Nephron progenitor cell (in vitro differentiated cells): ENCODE measurements around the gene LTN1.

Source experiments
- DNase-seq: peaks from one replicate; pipeline ENCODE4 v3.0.0; 2021
- H3K27ac Mint-ChIP-seq: 2 replicates; pipeline ENCODE4 v1.8.0; 2021; ENCODE audit warnings: mild to moderate bottlenecking, moderate library complexity, mixed read lengths
- H3K27me3 Mint-ChIP-seq: 2 replicates; pipeline ENCODE4 v1.8.0; 2021; ENCODE audit warnings: mild to moderate bottlenecking, low read depth, mixed read lengths; ENCODE audit not compliant: poor library complexity
- H3K36me3 Mint-ChIP-seq: 2 replicates; pipeline ENCODE4 v1.8.0; 2021; ENCODE audit warnings: low read depth, mixed read lengths
- H3K4me1 Mint-ChIP-seq: 2 replicates; pipeline ENCODE4 v1.8.0; 2021; ENCODE audit warnings: mixed read lengths
- H3K4me3 Mint-ChIP-seq: 2 replicates; pipeline ENCODE4 v1.8.0; 2021; ENCODE audit warnings: mild to moderate bottlenecking, moderate library complexity, mixed read lengths
- H3K9me3 Mint-ChIP-seq: 2 replicates; pipeline ENCODE4 v1.8.0; 2021; ENCODE audit warnings: mild to moderate bottlenecking, moderate library complexity, mixed read lengths
- CTCF ChIP-seq: fragments of 200-600 bp; sonication (generic); IDR thresholded peaks from 2 replicates; pipeline ENCODE4 v1.5.0; 2021; ENCODE audit warnings: antibody characterized with exemption

The LTN1 gene

GRCh38 chr21:28974531-28975227 lies 18.0 kb downstream of the LTN1 start:
- H3K27me3 Mint-ChIP-seq, result no peaks in the 10 kb centered on the region

GRCh38 chr21:28972398-28972797 lies 20.3 kb downstream of the LTN1 start:
- DNase-seq, result no peak
- H3K9me3 Mint-ChIP-seq, result peaks cover 8% of the 10 kb centered on the region
- TF ChIP-seq CTCF, result no peak
- H3K4me3 Mint-ChIP-seq, result no peak overlapping the region
- no peak overlapping the region for H3K27ac Mint-ChIP-seq
- H3K27me3 Mint-ChIP-seq, result no peaks in the 10 kb centered on the region
- no peaks in the 10 kb centered on the region for H3K4me1 Mint-ChIP-seq
- H3K36me3 Mint-ChIP-seq, result peaks cover 75% of the 10 kb centered on the region

More at GRCh38 chr21:28974531-28975227, 18.0 kb downstream of the LTN1 start:
- peak overlapping the region; percentile 71 for H3K27ac Mint-ChIP-seq
- no peak for DNase-seq
- H3K4me1 Mint-ChIP-seq, result no peaks in the 10 kb centered on the region
- no peak overlapping the region for H3K4me3 Mint-ChIP-seq
- peaks cover 8% of the 10 kb centered on the region for H3K9me3 Mint-ChIP-seq
- TF ChIP-seq CTCF, result no peak
- peaks cover 73% of the 10 kb centered on the region for H3K36me3 Mint-ChIP-seq

GRCh38 chr21:28971171-28971570 lies 21.5 kb downstream of the LTN1 start:
- Mint-ChIP-seq H3K36me3 (peaks cover 79% of the 10 kb centered on the region), H3K27ac (peak overlapping the region; percentile 36), H3K4me1 (no peaks in the 10 kb centered on the region), H3K4me3 (no peak overlapping the region), H3K27me3 (peaks cover under 1% of the 10 kb centered on the region), H3K9me3 (peaks cover 8% of the 10 kb centered on the region)
- no peak for TF ChIP-seq CTCF
- no peak for DNase-seq

GRCh38 chr21:28963831-28964230 lies 28.8 kb downstream of the LTN1 start:
- H3K27me3 Mint-ChIP-seq, result peaks cover 4% of the 10 kb centered on the region
- H3K4me3 Mint-ChIP-seq, result no peak overlapping the region
- H3K27ac Mint-ChIP-seq, result no peak overlapping the region
- H3K4me1 Mint-ChIP-seq, result no peaks in the 10 kb centered on the region
- no peak for DNase-seq
- no peak for TF ChIP-seq CTCF
- peaks cover 48% of the 10 kb centered on the region for H3K36me3 Mint-ChIP-seq
- no peaks in the 10 kb centered on the region for H3K9me3 Mint-ChIP-seq

- Mint-ChIP-seq H3K27ac (no peak overlapping the region), H3K36me3 (peaks cover 38% of the 10 kb centered on the region), H3K4me3 (no peak overlapping the region), H3K4me1 (no peaks in the 10 kb centered on the region), H3K9me3 (no peaks in the 10 kb centered on the region), H3K27me3 (peaks cover 4% of the 10 kb centered on the region)
- TF ChIP-seq CTCF, result no peak
- no peak for DNase-seq
These were observed 30.2 kb downstream of the LTN1 start for GRCh38 chr21:28962465-28962864.

- peaks cover 4% of the 10 kb centered on the region for H3K27me3 Mint-ChIP-seq
- DNase-seq, result no peak
- H3K4me3 Mint-ChIP-seq, result no peak overlapping the region
- no peak for TF ChIP-seq CTCF
- no peaks in the 10 kb centered on the region for H3K4me1 Mint-ChIP-seq
- no peaks in the 10 kb centered on the region for H3K9me3 Mint-ChIP-seq
- no peak overlapping the region for H3K27ac Mint-ChIP-seq
- peaks cover 34% of the 10 kb centered on the region for H3K36me3 Mint-ChIP-seq
These were observed 30.8 kb downstream of the LTN1 start for GRCh38 chr21:28961927-28962326.
